ENCODE data around the gene CCSER1.

- TF ChIP-seq POLR2A (IDR thresholded peaks at IDR 0.05) = no peak
- TF ChIP-seq CTCF (IDR thresholded peaks at IDR 0.05 in 8 of 11, conservative IDR thresholded peaks at IDR 0.05 in 3 of 11) = no peak
Measured at GRCh38 chr4:90575371-90575770, 448.2 kb downstream of the CCSER1 start.
